Bronchial epithelial cell (primary cell): ENCODE measurements around the gene SLC46A1. TPM values are rescaled to one million over a fixed set of nuclear protein-coding genes. Genes with fewer than 3 reads are reported as not detected.

Experiments
- DNase-seq: peaks from one replicate; pipeline ENCODE4 v3.0.0-alpha.2; 2010; ENCODE audit warnings: low read depth
- FAIRE-seq: peaks from 2 replicates; lab custom pipeline; 2011; peaks lifted over from hg19 to GRCh38; lab: Jason Lieb, UNC
- H3K27me3 ChIP-seq: 2 replicates; pipeline ENCODE4 v1.5.1; 2011; ENCODE audit warnings: low read length; ENCODE audit not compliant: control insufficient read depth, insufficient read depth
- H3K36me3 ChIP-seq: 2 replicates; pipeline ENCODE4 v1.5.1; 2011; ENCODE audit warnings: low read length; ENCODE audit not compliant: control insufficient read depth, insufficient read depth
- H3K4me3 ChIP-seq: 2 replicates; pipeline ENCODE4 v1.5.1; 2011; ENCODE audit warnings: mild to moderate bottlenecking, low read depth, low read length, control low read depth
- CTCF ChIP-seq: IDR thresholded peaks from 2 replicates; pipeline ENCODE4 v1.5.1; 2011; ENCODE audit warnings: mild to moderate bottlenecking, moderate library complexity, low read length, control low read depth, inconsistent platforms; ENCODE audit not compliant: insufficient read depth, severe bottlenecking
- total RNA-seq: library from RNA; depleted of rRNA; stranded (reverse); fragments of >200 nt; gene quantifications from 2 replicates; pipeline ENCODE4 v1.2.1, GENCODE V29; 2014

Gene SLC46A1
- total RNA-seq, 1 donor from 2014 or later, result 5.0 TPM

- Histone ChIP-seq H3K27me3 (no peaks in the 10 kb centered on the region), H3K4me3 (no peak overlapping the region), H3K36me3 (peaks cover 34% of the 10 kb centered on the region)
- FAIRE-seq (no peak), DNase-seq (no peak)
- TF ChIP-seq CTCF, result no peak
Measured at GRCh38 chr17:28346199-28346580, 59.8 kb downstream of the SLC46A1 start.

GRCh38 chr17:28345419-28346198 is 60.4 kb downstream of the SLC46A1 start:
- FAIRE-seq (peak; percentile 90), DNase-seq (no peak)
- H3K27me3 ChIP-seq, result no peaks in the 10 kb centered on the region
- H3K36me3 ChIP-seq, result peaks cover 33% of the 10 kb centered on the region
- H3K4me3 ChIP-seq, result no peak overlapping the region
- TF ChIP-seq CTCF, result no peak

Other genes with a start within 250 kb of the SLC46A1 start
- gene TMEM97, start 87.0 kb downstream of the SLC46A1 start, total RNA-seq, result 1.5 and 8.2 TPM in 2 replicates
- gene IFT20, start 70.7 kb downstream of the SLC46A1 start, total RNA-seq, result 37.8 and 43.7 TPM in 2 replicates
- 29.0 and 40.7 TPM in 2 replicates for gene TNFAIP1, start 70.5 kb downstream of the SLC46A1 start, total RNA-seq
- 59.8 and 67.5 TPM in 2 replicates for gene POLDIP2, start 48.7 kb downstream of the SLC46A1 start, total RNA-seq
- not detected in 2 replicates for gene SEBOX, start 41.0 kb downstream of the SLC46A1 start, total RNA-seq
- gene VTN, start 35.9 kb downstream of the SLC46A1 start, total RNA-seq, result under 0.01 TPM in 2 replicates
- gene SARM1, start 34.5 kb downstream of the SLC46A1 start, total RNA-seq, result 0.26 and 0.53 TPM in 2 replicates
- gene SLC13A2, start 67.4 kb upstream of the SLC46A1 start, total RNA-seq, result not detected in 2 replicates
- 0.38 TPM in 1 of 2 replicates, not detected in the other for gene FOXN1, start 100.1 kb upstream of the SLC46A1 start, total RNA-seq
- gene UNC119, start 146.4 kb upstream of the SLC46A1 start, total RNA-seq, result 21.9 and 22.8 TPM in 2 replicates
- gene PIGS, start 165.3 kb upstream of the SLC46A1 start, total RNA-seq, result 25.5 and 36.0 TPM in 2 replicates
- 39.3 and 53.4 TPM in 2 replicates for gene ALDOC, start 170.7 kb upstream of the SLC46A1 start, total RNA-seq
- 1.3 and 2.0 TPM in 2 replicates for gene SPAG5, start 192.8 kb upstream of the SLC46A1 start, total RNA-seq
- 6.6 and 11.8 TPM in 2 replicates for gene RSKR, start 208.0 kb upstream of the SLC46A1 start, total RNA-seq
- 164 and 168 TPM in 2 replicates for gene BLTP2, start 238.9 kb upstream of the SLC46A1 start, total RNA-seq